NCI-H748 treated with DMSO at 0.1 percent for 48 hours (cell line): ENCODE data around the gene ANO8.

Experiments used
- DNase-seq: peaks from one replicate; lab custom pipeline; 2025; lab: John Stamatoyannopoulos, UW

Gene ANO8

GRCh38 chr19:17328517-17329365 is 5.9 kb downstream of the ANO8 start:
- no peak for DNase-seq

- no peak for DNase-seq
Observed at GRCh38 chr19:17327654-17328516, 6.8 kb downstream of the ANO8 start.

GRCh38 chr19:17327068-17327653 is 7.5 kb downstream of the ANO8 start:
- no peak for DNase-seq

GRCh38 chr19:17326595-17326966 is 8.1 kb downstream of the ANO8 start:
- DNase-seq, result no peak

GRCh38 chr19:17325881-17326594 is 8.6 kb downstream of the ANO8 start:
- no peak for DNase-seq

GRCh38 chr19:17325133-17325532 is 9.5 kb downstream of the ANO8 start:
- no peak for DNase-seq

- DNase-seq, result no peak
Observed at GRCh38 chr19:17324357-17325114, 10.1 kb downstream of the ANO8 start.

- DNase-seq, result no peak
Observed at GRCh38 chr19:17323964-17324332, 10.7 kb downstream of the ANO8 start.

- no peak for DNase-seq
Observed at GRCh38 chr19:17323300-17323963, 11.2 kb downstream of the ANO8 start.

- DNase-seq, result no peak
Observed at GRCh38 chr19:17322854-17323253, 11.8 kb downstream of the ANO8 start.

GRCh38 chr19:17321655-17322489 is 12.8 kb downstream of the ANO8 start:
- DNase-seq, result no peak

GRCh38 chr19:17320435-17320834 is 14.2 kb downstream of the ANO8 start:
- no peak for DNase-seq

GRCh38 chr19:17319473-17320238 is 15.0 kb downstream of the ANO8 start:
- no peak for DNase-seq

- no peak for DNase-seq
Observed at GRCh38 chr19:17318966-17319365, 15.7 kb downstream of the ANO8 start.

- DNase-seq, result no peak
Observed at GRCh38 chr19:17314007-17314593, 20.6 kb downstream of the ANO8 start.

GRCh38 chr19:17312189-17313113 is 22.2 kb downstream of the ANO8 start:
- DNase-seq, result no peak

- no peak for DNase-seq
Observed at GRCh38 chr19:17311455-17312188, 23.0 kb downstream of the ANO8 start.
